Ishikawa (cell line): ENCODE measurements around the gene CENPT.

Experiments
- CEBPB ChIP-seq: IDR thresholded peaks from 2 replicates; pipeline ENCODE4 v1.6.1; 2012
- CREB1 ChIP-seq: IDR thresholded peaks from 2 replicates; pipeline ENCODE4 v1.6.1; 2012; ENCODE audit warnings: low read depth
- EGR1 ChIP-seq: IDR thresholded peaks from 2 replicates; pipeline ENCODE4 v1.6.1; 2012
- EP300 ChIP-seq: IDR thresholded peaks from 2 replicates; pipeline ENCODE4 v1.6.1; 2012; ENCODE audit warnings: borderline replicate concordance
- FOXM1 ChIP-seq: IDR thresholded peaks from 2 replicates; pipeline ENCODE4 v1.6.1; 2012; ENCODE audit warnings: low read depth, borderline replicate concordance
- NFIC ChIP-seq: IDR thresholded peaks from 2 replicates; pipeline ENCODE4 v1.6.1; 2012
- RAD21 ChIP-seq: IDR thresholded peaks from 2 replicates; pipeline ENCODE4 v1.6.1; 2012; ENCODE audit warnings: low read depth
- TAF1 ChIP-seq: IDR thresholded peaks from 2 replicates; pipeline ENCODE4 v1.6.1; 2012; ENCODE audit warnings: low read depth, mild to moderate bottlenecking
- TCF12 ChIP-seq: IDR thresholded peaks from 2 replicates; pipeline ENCODE4 v1.6.1; 2012; ENCODE audit warnings: low read depth
- TEAD4 ChIP-seq: IDR thresholded peaks from 2 replicates; pipeline ENCODE4 v1.6.1; 2012
- USF1 ChIP-seq: IDR thresholded peaks from 2 replicates; pipeline ENCODE4 v1.6.1; 2012
- YY1 ChIP-seq: IDR thresholded peaks from 2 replicates; pipeline ENCODE4 v1.6.1; 2012; ENCODE audit warnings: low read depth
- ZBTB7A ChIP-seq: IDR thresholded peaks from 2 replicates; pipeline ENCODE4 v1.6.1; 2012; ENCODE audit warnings: low read depth
- TF ChIP-seq, protein P1 (sequence below): IDR thresholded peaks from 2 replicates; pipeline ENCODE4 v1.6.1; 2012
- TF ChIP-seq, protein P2 (sequence below): IDR thresholded peaks from 2 replicates; pipeline ENCODE4 v1.6.1; 2012; ENCODE audit warnings: low read depth, mild to moderate bottlenecking

Gene CENPT

DNA sequence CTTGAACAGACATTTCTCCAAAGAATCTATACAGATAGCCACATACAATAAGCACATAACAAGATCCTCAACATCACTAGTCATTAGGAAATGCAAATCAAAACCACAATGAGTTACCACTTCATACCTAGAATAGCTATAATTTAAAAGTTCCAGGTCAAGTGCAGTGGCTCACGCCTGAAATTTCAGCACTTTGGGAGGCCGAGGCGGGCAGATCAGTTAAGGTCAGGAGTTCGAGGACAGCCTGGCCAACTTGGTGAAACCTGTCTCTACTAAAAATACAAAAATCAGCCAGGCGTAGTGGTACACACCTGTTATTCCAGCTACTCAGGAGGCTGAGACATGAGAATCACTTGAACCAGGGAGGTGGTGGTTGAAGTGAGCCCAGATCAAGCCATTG lies 61.0 kb downstream of the CENPT start:
- no peak for TF ChIP-seq TEAD4
- TF ChIP-seq CREB1: no peak
- TF ChIP-seq EGR1: no peak
- TF ChIP-seq, protein P1, sequence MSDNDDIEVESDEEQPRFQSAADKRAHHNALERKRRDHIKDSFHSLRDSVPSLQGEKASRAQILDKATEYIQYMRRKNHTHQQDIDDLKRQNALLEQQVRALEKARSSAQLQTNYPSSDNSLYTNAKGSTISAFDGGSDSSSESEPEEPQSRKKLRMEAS: no peak
- no peak for TF ChIP-seq TAF1
- TF ChIP-seq FOXM1: no peak
- no peak for TF ChIP-seq USF1
- TF ChIP-seq CEBPB: no peak
- no peak for TF ChIP-seq RAD21
- TF ChIP-seq TCF12: no peak
- TF ChIP-seq NFIC: no peak
- TF ChIP-seq, protein P2, sequence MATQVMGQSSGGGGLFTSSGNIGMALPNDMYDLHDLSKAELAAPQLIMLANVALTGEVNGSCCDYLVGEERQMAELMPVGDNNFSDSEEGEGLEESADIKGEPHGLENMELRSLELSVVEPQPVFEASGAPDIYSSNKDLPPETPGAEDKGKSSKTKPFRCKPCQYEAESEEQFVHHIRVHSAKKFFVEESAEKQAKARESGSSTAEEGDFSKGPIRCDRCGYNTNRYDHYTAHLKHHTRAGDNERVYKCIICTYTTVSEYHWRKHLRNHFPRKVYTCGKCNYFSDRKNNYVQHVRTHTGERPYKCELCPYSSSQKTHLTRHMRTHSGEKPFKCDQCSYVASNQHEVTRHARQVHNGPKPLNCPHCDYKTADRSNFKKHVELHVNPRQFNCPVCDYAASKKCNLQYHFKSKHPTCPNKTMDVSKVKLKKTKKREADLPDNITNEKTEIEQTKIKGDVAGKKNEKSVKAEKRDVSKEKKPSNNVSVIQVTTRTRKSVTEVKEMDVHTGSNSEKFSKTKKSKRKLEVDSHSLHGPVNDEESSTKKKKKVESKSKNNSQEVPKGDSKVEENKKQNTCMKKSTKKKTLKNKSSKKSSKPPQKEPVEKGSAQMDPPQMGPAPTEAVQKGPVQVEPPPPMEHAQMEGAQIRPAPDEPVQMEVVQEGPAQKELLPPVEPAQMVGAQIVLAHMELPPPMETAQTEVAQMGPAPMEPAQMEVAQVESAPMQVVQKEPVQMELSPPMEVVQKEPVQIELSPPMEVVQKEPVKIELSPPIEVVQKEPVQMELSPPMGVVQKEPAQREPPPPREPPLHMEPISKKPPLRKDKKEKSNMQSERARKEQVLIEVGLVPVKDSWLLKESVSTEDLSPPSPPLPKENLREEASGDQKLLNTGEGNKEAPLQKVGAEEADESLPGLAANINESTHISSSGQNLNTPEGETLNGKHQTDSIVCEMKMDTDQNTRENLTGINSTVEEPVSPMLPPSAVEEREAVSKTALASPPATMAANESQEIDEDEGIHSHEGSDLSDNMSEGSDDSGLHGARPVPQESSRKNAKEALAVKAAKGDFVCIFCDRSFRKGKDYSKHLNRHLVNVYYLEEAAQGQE: no peak
- TF ChIP-seq ZBTB7A: no peak

DNA sequence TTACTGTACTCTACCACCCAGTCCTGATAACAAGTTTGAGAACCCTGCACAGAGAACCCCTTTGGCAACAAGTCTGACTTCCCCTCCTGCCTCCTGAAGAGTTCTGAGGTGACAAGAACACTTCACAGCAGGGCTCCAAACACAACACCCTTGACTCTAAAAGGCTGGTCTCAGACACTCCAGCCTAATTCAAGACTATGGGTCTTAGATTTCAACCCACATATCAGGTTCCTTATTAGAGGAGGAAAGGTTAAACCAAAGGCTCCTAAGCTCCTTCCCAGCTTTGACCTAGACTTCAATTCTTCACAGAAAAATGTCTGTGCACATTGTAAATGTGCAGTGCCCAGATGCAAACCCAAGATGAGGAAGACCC lies 64.2 kb downstream of the CENPT start:
- no peak for TF ChIP-seq RAD21
- no peak for TF ChIP-seq TEAD4
- TF ChIP-seq, protein P2: no peak
- no peak for TF ChIP-seq CREB1
- no peak for TF ChIP-seq YY1
- no peak for TF ChIP-seq TCF12
- no peak for TF ChIP-seq EP300
- no peak for TF ChIP-seq EGR1
- no peak for TF ChIP-seq FOXM1
- TF ChIP-seq, protein P1: no peak

- 0 out of 2 replicates have a peak, but pooled peaks have one; percentile 7 for TF ChIP-seq NFIC
- no peak for TF ChIP-seq TEAD4
- no peak for TF ChIP-seq ZBTB7A
Observed at GRCh38 chr16:67782567-67783352, 64.7 kb downstream of the CENPT start.

- TF ChIP-seq RAD21 (no peak), ZBTB7A (no peak), NFIC (no peak), CEBPB (no peak), FOXM1 (no peak), EP300 (no peak), YY1 (no peak), TAF1 (no peak), EGR1 (no peak), CREB1 (no peak), TEAD4 (no peak), TCF12 (no peak), USF1 (no peak)
- TF ChIP-seq, protein P2: no peak
- TF ChIP-seq, protein P1: no peak
Observed at GRCh38 chr16:67781565-67781921, 66.0 kb downstream of the CENPT start.
